IPS-20b (cell line): ENCODE measurements around the gene TDP2.
A peak's percentile ranks its signal among the peaks of the same experiment; 100 is the strongest.
"Not testable (repeated sequence)": the region's sequence is repeated elsewhere in the genome, so short reads cannot be mapped to it uniquely, and the experiment has no call there.

Source experiments
- H3K27ac ChIP-seq: one replicate; pipeline ENCODE4 v1.5.1; 2013; ENCODE audit warnings: low read length
- H3K27me3 ChIP-seq: 2 replicates; pipeline ENCODE4 v1.6.1; 2013; ENCODE audit warnings: mild to moderate bottlenecking, low read length, inconsistent platforms; ENCODE audit not compliant: insufficient read depth
- H3K36me3 ChIP-seq: 2 replicates; pipeline ENCODE4 v1.6.1; 2013; ENCODE audit warnings: low read depth, mild to moderate bottlenecking, inconsistent platforms, low read length, moderate library complexity; ENCODE audit not compliant: insufficient read depth
- H3K4me1 ChIP-seq: 2 replicates; pipeline ENCODE4 v1.6.1; 2013; ENCODE audit warnings: mild to moderate bottlenecking, control low read depth, inconsistent platforms, low read length, moderate library complexity; ENCODE audit not compliant: insufficient read depth
- H3K4me3 ChIP-seq: 2 replicates; pipeline ENCODE4 v1.5.1; 2013; ENCODE audit warnings: mild to moderate bottlenecking, low read length, inconsistent platforms
- H3K9ac ChIP-seq: 2 replicates; pipeline ENCODE4 v1.6.1; 2013; ENCODE audit warnings: low read depth, mild to moderate bottlenecking, inconsistent platforms, low read length, moderate library complexity
- H3K9me3 ChIP-seq: 2 replicates; pipeline ENCODE4 v1.6.1; 2013; ENCODE audit warnings: mild to moderate bottlenecking, low read depth, low read length, inconsistent platforms; ENCODE audit not compliant: insufficient read depth

The TDP2 gene

DNA sequence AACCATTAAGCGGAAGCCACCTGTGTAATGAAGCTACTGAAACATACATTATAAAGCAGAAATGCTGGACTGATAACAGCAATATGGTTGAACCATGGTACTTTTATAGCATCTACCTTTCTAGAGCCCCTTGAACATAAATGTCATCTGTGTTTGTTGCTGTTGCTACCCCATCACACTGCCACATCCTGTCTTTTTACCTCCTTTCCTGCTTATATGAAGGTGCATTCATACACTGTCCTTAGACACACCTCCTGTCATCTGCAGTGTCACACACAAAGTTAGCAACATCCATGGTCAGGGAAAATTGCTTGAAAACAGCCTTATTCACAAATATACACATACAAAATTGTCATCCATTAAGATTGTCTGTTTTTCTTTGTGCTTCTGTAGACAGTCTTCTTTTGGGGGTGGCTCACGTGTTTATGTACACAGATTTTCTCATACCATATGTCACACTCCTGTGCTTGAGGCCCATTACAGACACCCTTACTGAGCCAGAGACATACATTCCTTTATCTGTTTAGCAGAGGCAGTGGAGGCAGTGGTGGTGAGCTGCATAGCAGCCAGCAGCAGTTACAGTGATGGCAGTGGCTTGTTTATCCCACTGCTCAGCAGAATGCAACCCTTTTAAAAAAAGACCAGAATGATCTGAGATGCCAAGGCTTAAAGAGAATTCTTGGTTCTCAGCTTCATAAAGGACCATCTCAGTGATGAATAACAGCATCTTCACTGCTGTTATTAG, 26.3 kb upstream of the TDP2 start:
- Histone ChIP-seq H3K27ac (no peak overlapping the region), H3K4me3 (no peak overlapping the region), H3K9ac (no peak overlapping the region), H3K36me3 (peaks cover 8% of the 10 kb centered on the region; the same call in 1 of the 2 replicates), H3K4me1 (peaks cover 3% of the 10 kb centered on the region; the same call in 1 of the 2 replicates), H3K9me3 (no peaks in the 10 kb centered on the region), H3K27me3 (no peaks in the 10 kb centered on the region)

- no peaks in the 10 kb centered on the region for H3K27me3 ChIP-seq
- no peak overlapping the region for H3K9ac ChIP-seq
- H3K4me1 ChIP-seq: peaks cover 3% of the 10 kb centered on the region; the same call in 1 of the 2 replicates
- no peak overlapping the region for H3K27ac ChIP-seq
- H3K9me3 ChIP-seq: no peaks in the 10 kb centered on the region
- peaks cover 3% of the 10 kb centered on the region; the same call in 1 of the 2 replicates for H3K36me3 ChIP-seq
- H3K4me3 ChIP-seq: no peak overlapping the region
Measured at GRCh38 chr6:24692415-24692814, 25.7 kb upstream of the TDP2 start.

- H3K4me3 ChIP-seq: no peak overlapping the region
- peaks cover 3% of the 10 kb centered on the region for H3K36me3 ChIP-seq
- H3K27me3 ChIP-seq: no peaks in the 10 kb centered on the region
- H3K9ac ChIP-seq: no peak overlapping the region
- H3K27ac ChIP-seq: no peak overlapping the region
- no peaks in the 10 kb centered on the region for H3K9me3 ChIP-seq
- H3K4me1 ChIP-seq: peaks cover 3% of the 10 kb centered on the region; the same call in 1 of the 2 replicates
Measured at GRCh38 chr6:24692003-24692402, 25.3 kb upstream of the TDP2 start.

DNA sequence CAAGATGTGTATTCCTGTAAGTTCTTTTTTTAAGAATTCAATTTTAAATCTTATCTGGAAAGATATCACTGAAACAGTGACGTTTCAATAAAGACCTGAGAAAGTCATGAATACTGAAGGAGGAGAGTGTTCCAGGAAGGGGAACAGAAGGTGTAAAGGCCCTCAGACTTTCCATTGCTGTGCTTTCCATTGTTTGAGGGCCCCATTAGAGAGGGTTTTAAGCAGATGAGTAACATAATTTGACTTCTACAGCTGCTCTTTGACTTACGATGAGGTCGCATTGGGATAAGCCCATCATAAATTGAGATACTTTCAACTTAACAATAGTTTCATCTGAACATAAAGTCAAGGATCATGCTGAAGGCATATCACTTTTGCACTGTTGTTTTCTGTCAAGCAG, 24.9 kb upstream of the TDP2 start:
- Histone ChIP-seq H3K9ac (no peak overlapping the region), H3K36me3 (peaks cover 3% of the 10 kb centered on the region), H3K9me3 (no peaks in the 10 kb centered on the region), H3K27me3 (no peaks in the 10 kb centered on the region), H3K4me1 (peaks cover 3% of the 10 kb centered on the region; the same call in 1 of the 2 replicates), H3K4me3 (no peak overlapping the region), H3K27ac (no peak overlapping the region)

DNA sequence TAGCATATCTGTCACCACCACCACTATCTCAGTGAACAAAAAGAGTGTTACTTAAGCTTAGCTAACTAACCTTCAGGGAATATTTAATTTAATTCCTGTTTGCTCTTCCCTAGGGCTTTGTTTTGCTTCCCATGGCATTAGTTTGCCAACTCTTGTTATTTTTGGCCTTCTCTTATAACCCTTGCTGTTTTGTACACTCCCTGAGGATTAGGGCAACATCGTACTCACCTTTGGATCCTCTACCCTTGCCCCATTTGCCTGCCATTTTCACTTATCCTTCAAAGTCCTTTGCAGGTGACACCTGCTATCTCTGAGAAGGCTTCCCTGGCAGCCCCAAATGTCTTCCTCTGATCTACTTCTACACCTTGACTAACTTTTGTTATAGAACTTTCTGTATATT, 23.9 kb upstream of the TDP2 start:
- H3K4me1 ChIP-seq: peaks cover 3% of the 10 kb centered on the region; the same call in 1 of the 2 replicates
- peaks cover 3% of the 10 kb centered on the region for H3K36me3 ChIP-seq
- no peaks in the 10 kb centered on the region for H3K27me3 ChIP-seq
- H3K4me3 ChIP-seq: no peak overlapping the region
- no peak overlapping the region for H3K27ac ChIP-seq
- H3K9ac ChIP-seq: no peak overlapping the region
- no peaks in the 10 kb centered on the region for H3K9me3 ChIP-seq

DNA sequence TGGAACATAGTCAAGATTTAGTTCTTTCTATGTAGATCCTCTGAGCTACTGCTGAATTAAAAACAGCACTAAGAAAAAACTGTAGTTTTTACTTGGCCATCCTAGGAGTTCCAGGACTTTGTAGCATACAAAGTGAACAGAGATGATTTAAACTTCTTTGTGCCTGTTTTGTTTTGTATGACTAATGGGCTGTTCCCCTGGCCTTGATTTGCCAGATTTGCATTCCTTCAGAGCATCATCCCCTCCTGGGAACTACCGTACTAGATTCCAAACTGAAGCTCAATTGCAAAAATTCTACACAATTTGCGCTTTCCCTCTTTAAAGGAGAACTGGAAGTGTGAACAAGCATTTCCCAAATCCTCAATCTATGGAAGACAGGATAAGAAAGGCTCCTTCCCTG, 23.3 kb upstream of the TDP2 start:
- H3K36me3 ChIP-seq: peaks cover 3% of the 10 kb centered on the region
- H3K9ac ChIP-seq: peak overlapping the region; percentile 41; the same call in 1 of the 2 replicates
- no peaks in the 10 kb centered on the region for H3K9me3 ChIP-seq
- no peak overlapping the region for H3K27ac ChIP-seq
- H3K4me3 ChIP-seq: no peak overlapping the region
- peaks cover 3% of the 10 kb centered on the region; the same call in 1 of the 2 replicates for H3K4me1 ChIP-seq
- H3K27me3 ChIP-seq: no peaks in the 10 kb centered on the region

DNA sequence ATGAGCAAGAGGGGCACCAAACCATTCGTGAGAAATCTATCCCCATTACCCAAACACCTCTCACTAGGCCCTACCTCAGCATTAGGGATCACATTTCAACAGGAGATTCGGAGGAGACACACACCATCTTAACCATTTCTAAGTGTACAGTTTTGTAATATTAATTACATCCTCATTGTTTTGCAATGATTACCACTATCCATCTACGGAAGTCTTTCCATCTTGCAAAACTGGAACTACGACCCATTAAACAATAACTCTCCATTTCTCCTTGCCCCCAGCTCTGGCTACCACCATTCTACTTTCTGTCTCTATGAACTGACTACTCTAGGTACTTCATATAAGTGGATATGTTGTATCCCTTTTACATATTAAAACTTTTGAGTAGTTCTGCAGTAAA, 20.2 kb upstream of the TDP2 start:
- Histone ChIP-seq H3K27ac (no peak overlapping the region), H3K4me3 (no peak overlapping the region), H3K4me1 (peaks cover 17% of the 10 kb centered on the region; the same call in 1 of the 2 replicates), H3K9ac (no peak overlapping the region), H3K9me3 (no peaks in the 10 kb centered on the region), H3K27me3 (no peaks in the 10 kb centered on the region), H3K36me3 (peaks cover 3% of the 10 kb centered on the region)

GRCh38 chr6:24686408-24686807, 19.7 kb upstream of the TDP2 start:
- H3K9me3 ChIP-seq: no peaks in the 10 kb centered on the region
- H3K27me3 ChIP-seq: no peaks in the 10 kb centered on the region
- H3K4me1 ChIP-seq: peaks cover 17% of the 10 kb centered on the region; the same call in 1 of the 2 replicates
- H3K27ac ChIP-seq: no peak overlapping the region
- no peak overlapping the region for H3K4me3 ChIP-seq
- no peak overlapping the region for H3K9ac ChIP-seq
- H3K36me3 ChIP-seq: peaks cover 3% of the 10 kb centered on the region

GRCh38 chr6:24683297-24684296, 16.9 kb upstream of the TDP2 start:
- peak overlapping the region; percentile 59 for H3K27ac ChIP-seq
- no peaks in the 10 kb centered on the region for H3K9me3 ChIP-seq
- H3K4me1 ChIP-seq: peaks cover 14% of the 10 kb centered on the region; the same call in 1 of the 2 replicates
- H3K9ac ChIP-seq: peak overlapping the region; percentile 69; the same call in 1 of the 2 replicates
- H3K27me3 ChIP-seq: no peaks in the 10 kb centered on the region
- peak overlapping the region; percentile 28; the same call in 1 of the 2 replicates for H3K4me3 ChIP-seq
- peaks cover 1% of the 10 kb centered on the region for H3K36me3 ChIP-seq

DNA sequence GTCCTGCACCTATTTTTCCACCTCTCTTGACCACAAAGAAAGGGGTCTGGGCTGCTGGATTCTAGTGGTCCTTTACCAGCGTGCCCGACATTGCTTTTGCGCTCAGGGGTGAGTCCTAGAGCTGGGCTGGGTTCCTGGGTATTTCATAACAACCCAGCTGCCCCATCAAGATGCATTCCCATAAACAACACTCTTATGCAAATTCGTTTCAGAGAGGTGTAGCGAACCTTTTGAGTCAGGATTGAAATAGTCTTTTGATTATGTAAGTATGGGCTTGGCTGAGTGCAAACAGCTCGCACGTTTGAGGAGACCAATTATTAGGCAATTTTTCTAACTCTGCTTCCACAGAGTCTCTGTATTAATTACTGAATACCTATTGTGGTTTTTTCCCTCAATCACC, 13.9 kb upstream of the TDP2 start:
- no peak overlapping the region for H3K9ac ChIP-seq
- peaks cover 14% of the 10 kb centered on the region; the same call in 1 of the 2 replicates for H3K4me1 ChIP-seq
- H3K36me3 ChIP-seq: no peaks in the 10 kb centered on the region
- H3K27me3 ChIP-seq: no peaks in the 10 kb centered on the region
- H3K9me3 ChIP-seq: no peaks in the 10 kb centered on the region
- H3K4me3 ChIP-seq: no peak overlapping the region
- H3K27ac ChIP-seq: no peak overlapping the region

GRCh38 chr6:24678792-24679352, 12.2 kb upstream of the TDP2 start:
- not testable (repeated sequence) for H3K27ac ChIP-seq, H3K4me3 ChIP-seq, H3K27me3 ChIP-seq, H3K9ac ChIP-seq, H3K36me3 ChIP-seq, H3K4me1 ChIP-seq
- peaks cover 11% of the 10 kb centered on the region for H3K9me3 ChIP-seq
